ENCODE measurements around the gene SMOC2. TPM values are rescaled to one million over a fixed set of nuclear protein-coding genes. Genes with fewer than 3 reads are reported as not detected.

The SMOC2 gene
- total RNA-seq, 1 experiment from 2014 or later: 2.1 TPM

- H3K9me3 ChIP-seq (ENCODE audit: control insufficient read depth, low read depth, low read length): no peaks in the 10 kb centered on the region
- H4K5ac ChIP-seq (ENCODE audit: insufficient read length, low read depth, low read length): no peak overlapping the region
- Mint-ChIP-seq H3K36me3 (ENCODE audit: insufficient read depth in 1 of 3, low read depth in 3 of 3) (peaks cover 0 to 6% (median 3%) of the 10 kb centered on the region in 3 experiments; a peak in 2 of 7 replicates), H3K4me3 (no peak overlapping the region), H3K4me1 (peaks cover 13 to 17% of the 10 kb centered on the region in 2 experiments), H3K27me3 (ENCODE audit: low read depth) (no peaks in the 10 kb centered on the region; the same call in 1 of the 2 replicates), H3K27ac (no peak overlapping the region), H3K9me3 (no peaks in the 10 kb centered on the region; a peak in 1 of 5 replicates)
- H4K20me1 ChIP-seq (ENCODE audit: control insufficient read depth, insufficient read depth, insufficient read length): no peaks in the 10 kb centered on the region
- no peak overlapping the region for H2AK5ac ChIP-seq (ENCODE audit: insufficient read length, low read length)
- no peak overlapping the region for H3K14ac ChIP-seq (ENCODE audit: insufficient read depth, low read length)
- H3K23me2 ChIP-seq (ENCODE audit: insufficient read length, low read depth, low read length, poor library complexity, severe bottlenecking): no peaks in the 10 kb centered on the region
- no peak overlapping the region for H2BK120ac ChIP-seq (ENCODE audit: low read depth, low read length, poor library complexity, severe bottlenecking)
- H3K4ac ChIP-seq (ENCODE audit: low read depth, low read length): no peak overlapping the region
- H2BK15ac ChIP-seq (ENCODE audit: low read depth, low read length): no peak overlapping the region
- H3K79me2 ChIP-seq (ENCODE audit: insufficient read depth, low read length): no peaks in the 10 kb centered on the region
- H3K4me1 ChIP-seq (ENCODE audit: insufficient read depth, low read length): no peaks in the 10 kb centered on the region; the same call in 1 of the 2 replicates
- no peak overlapping the region for H3K27ac ChIP-seq (ENCODE audit: insufficient read length, low read depth, low read length)
- H3K9ac ChIP-seq (ENCODE audit: extremely low read depth, insufficient read length, low read length): no peak overlapping the region
- no peak overlapping the region for H4K91ac ChIP-seq (ENCODE audit: insufficient read length, low read depth, low read length)
- H2BK20ac ChIP-seq (ENCODE audit: low read depth, low read length, poor library complexity, severe bottlenecking): no peak overlapping the region
- no peak overlapping the region for H3K18ac ChIP-seq (ENCODE audit: insufficient read length, low read depth, low read length)
- H3K56ac ChIP-seq (ENCODE audit: insufficient read length, low read depth, low read length): no peak overlapping the region
- no peaks in the 10 kb centered on the region for H3K79me1 ChIP-seq (ENCODE audit: insufficient read depth, low read depth, low read length, poor library complexity, severe bottlenecking)
- no peak overlapping the region for H3K4me2 ChIP-seq (ENCODE audit: insufficient read depth, insufficient read length, low read length)
- H3K27me3 ChIP-seq (ENCODE audit: insufficient read depth, low read length): no peaks in the 10 kb centered on the region
- H2BK12ac ChIP-seq (ENCODE audit: insufficient read length, low read depth, low read length): no peak overlapping the region
- H3T11ph ChIP-seq (ENCODE audit: low read length): no peak overlapping the region
- no peak for DNase-seq
- no CpG with 5 or more reads among the region's 4 CpGs for whole genome bisulfite sequencing (ENCODE audit: extremely low coverage, insufficient read length, low lambda C conversion rate)
- TF ChIP-seq, protein P1, sequence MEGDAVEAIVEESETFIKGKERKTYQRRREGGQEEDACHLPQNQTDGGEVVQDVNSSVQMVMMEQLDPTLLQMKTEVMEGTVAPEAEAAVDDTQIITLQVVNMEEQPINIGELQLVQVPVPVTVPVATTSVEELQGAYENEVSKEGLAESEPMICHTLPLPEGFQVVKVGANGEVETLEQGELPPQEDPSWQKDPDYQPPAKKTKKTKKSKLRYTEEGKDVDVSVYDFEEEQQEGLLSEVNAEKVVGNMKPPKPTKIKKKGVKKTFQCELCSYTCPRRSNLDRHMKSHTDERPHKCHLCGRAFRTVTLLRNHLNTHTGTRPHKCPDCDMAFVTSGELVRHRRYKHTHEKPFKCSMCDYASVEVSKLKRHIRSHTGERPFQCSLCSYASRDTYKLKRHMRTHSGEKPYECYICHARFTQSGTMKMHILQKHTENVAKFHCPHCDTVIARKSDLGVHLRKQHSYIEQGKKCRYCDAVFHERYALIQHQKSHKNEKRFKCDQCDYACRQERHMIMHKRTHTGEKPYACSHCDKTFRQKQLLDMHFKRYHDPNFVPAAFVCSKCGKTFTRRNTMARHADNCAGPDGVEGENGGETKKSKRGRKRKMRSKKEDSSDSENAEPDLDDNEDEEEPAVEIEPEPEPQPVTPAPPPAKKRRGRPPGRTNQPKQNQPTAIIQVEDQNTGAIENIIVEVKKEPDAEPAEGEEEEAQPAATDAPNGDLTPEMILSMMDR (conservative IDR thresholded peaks at IDR 0.05): no peak
- H3K23ac ChIP-seq (ENCODE audit: insufficient read length, low read depth, low read length): no peak overlapping the region
- no peak overlapping the region for H2BK5ac ChIP-seq (ENCODE audit: insufficient read length, low read length)
- H4K8ac ChIP-seq (replicated peaks; ENCODE audit: insufficient read length, low read depth, low read length): no peak overlapping the region
- H2AFZ ChIP-seq (ENCODE audit: low read length): no peak overlapping the region
These were observed 162.2 kb downstream of the SMOC2 start for GRCh38 chr6:168603234-168603633.
